Measurements from ENCODE around the gene DNAL1.
"Not testable (repeated sequence)": the region's sequence is repeated elsewhere in the genome, so short reads cannot be mapped to it uniquely, and the experiment has no call there.

The DNAL1 gene

GRCh38 chr14:73636355-73636754, 8.4 kb upstream of the DNAL1 start:
- H3K4me3 ChIP-seq (ENCODE audit: low read depth in 1 of 5, low read length in 5 of 5); H3K27ac ChIP-seq (ENCODE audit: low read depth, low read length); H3K9me3 ChIP-seq (ENCODE audit: control insufficient read depth in 5 of 5, low read length in 5 of 5); H3K36me3 ChIP-seq (ENCODE audit: control insufficient read depth in 5 of 5, insufficient read depth in 5 of 5, low read length in 5 of 5); H3K27me3 ChIP-seq (ENCODE audit: control insufficient read depth in 5 of 5, insufficient read depth in 4 of 5, low read length in 5 of 5); H3K9ac ChIP-seq (ENCODE audit: low read length in 5 of 5): not testable (repeated sequence)
- H3K4me1 ChIP-seq (ENCODE audit: control insufficient read depth in 5 of 5, insufficient read depth in 5 of 5, low read length in 5 of 5), result peaks cover 0 to 21% (median 11%) of the 10 kb centered on the region in 5 donors

DNA sequence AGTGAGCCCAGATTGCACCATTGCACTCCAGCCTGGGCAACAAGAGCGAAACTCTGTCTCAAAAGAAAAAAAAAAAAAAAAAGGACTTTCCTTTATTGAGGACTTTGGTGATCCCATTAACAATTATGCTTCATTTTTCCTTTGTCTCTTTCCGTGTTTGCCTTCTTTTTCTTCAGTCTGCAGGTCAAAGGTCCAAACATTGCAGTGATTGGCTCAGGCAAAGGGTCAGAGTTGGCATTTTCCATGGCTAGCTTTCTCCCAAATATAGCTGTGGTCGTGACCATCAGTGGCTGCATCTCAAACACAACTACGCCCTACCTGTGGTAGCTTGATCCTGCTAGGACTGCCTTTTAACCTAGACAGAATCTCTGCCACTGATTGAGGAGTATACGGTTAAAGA, 7.0 kb upstream of the DNAL1 start:
- H3K9ac ChIP-seq (ENCODE audit: low read length in 5 of 5), result no peak overlapping the region
- H3K4me3 ChIP-seq (ENCODE audit: low read depth in 1 of 5, low read length in 5 of 5), result no peak overlapping the region
- H3K27me3 ChIP-seq (ENCODE audit: control insufficient read depth in 5 of 5, insufficient read depth in 4 of 5, low read length in 5 of 5), result no peaks in the 10 kb centered on the region
- no peak overlapping the region for H3K27ac ChIP-seq (ENCODE audit: low read depth, low read length)
- H3K9me3 ChIP-seq (ENCODE audit: control insufficient read depth in 5 of 5, low read length in 5 of 5), result no peaks in the 10 kb centered on the region
- peaks cover 0 to 19% (median 11%) of the 10 kb centered on the region in 5 donors for H3K4me1 ChIP-seq (ENCODE audit: control insufficient read depth in 5 of 5, insufficient read depth in 5 of 5, low read length in 5 of 5)
- no peaks in the 10 kb centered on the region for H3K36me3 ChIP-seq (ENCODE audit: control insufficient read depth in 5 of 5, insufficient read depth in 5 of 5, low read length in 5 of 5)

- Histone ChIP-seq H3K27me3 (ENCODE audit: control insufficient read depth in 5 of 5, insufficient read depth in 4 of 5, low read length in 5 of 5) (no peaks in the 10 kb centered on the region), H3K36me3 (ENCODE audit: control insufficient read depth in 5 of 5, insufficient read depth in 5 of 5, low read length in 5 of 5) (no peaks in the 10 kb centered on the region), H3K9ac (ENCODE audit: low read length in 5 of 5) (no peak overlapping the region), H3K4me3 (ENCODE audit: low read depth in 1 of 5, low read length in 5 of 5) (no peak overlapping the region), H3K9me3 (ENCODE audit: control insufficient read depth in 5 of 5, low read length in 5 of 5) (no peaks in the 10 kb centered on the region), H3K27ac (ENCODE audit: low read depth, low read length) (no peak overlapping the region), H3K4me1 (ENCODE audit: control insufficient read depth in 5 of 5, insufficient read depth in 5 of 5, low read length in 5 of 5) (peaks cover 4 to 17% (median 15%) of the 10 kb centered on the region in 5 donors)
These were observed 3.9 kb upstream of the DNAL1 start for GRCh38 chr14:73640796-73641365.

- Histone ChIP-seq H3K9ac (ENCODE audit: low read length in 5 of 5) (peak overlapping the region; percentile 63 to 95 (median 87)), H3K36me3 (ENCODE audit: control insufficient read depth in 5 of 5, insufficient read depth in 5 of 5, low read length in 5 of 5) (no peaks in the 10 kb centered on the region), H3K4me1 (ENCODE audit: control insufficient read depth in 5 of 5, insufficient read depth in 5 of 5, low read length in 5 of 5) (peaks cover 4 to 20% (median 15%) of the 10 kb centered on the region in 5 donors), H3K27ac (ENCODE audit: low read depth, low read length) (peak overlapping the region; percentile 87), H3K9me3 (ENCODE audit: control insufficient read depth in 5 of 5, low read length in 5 of 5) (no peaks in the 10 kb centered on the region), H3K27me3 (ENCODE audit: control insufficient read depth in 5 of 5, insufficient read depth in 4 of 5, low read length in 5 of 5) (no peaks in the 10 kb centered on the region), H3K4me3 (ENCODE audit: low read depth in 1 of 5, low read length in 5 of 5) (peak overlapping the region; percentile 78 to 95 (median 94))
These were observed 443 bp downstream of the DNAL1 start for GRCh38 chr14:73645248-73645610.

GRCh38 chr14:73651005-73651404, 6.2 kb downstream of the DNAL1 start:
- Histone ChIP-seq H3K27me3 (ENCODE audit: control insufficient read depth in 5 of 5, insufficient read depth in 4 of 5, low read length in 5 of 5) (no peaks in the 10 kb centered on the region), H3K4me3 (ENCODE audit: low read depth in 1 of 5, low read length in 5 of 5) (no peak overlapping the region), H3K27ac (ENCODE audit: low read depth, low read length) (no peak overlapping the region), H3K9ac (ENCODE audit: low read length in 5 of 5) (no peak overlapping the region), H3K9me3 (ENCODE audit: control insufficient read depth in 5 of 5, low read length in 5 of 5) (no peaks in the 10 kb centered on the region), H3K4me1 (ENCODE audit: control insufficient read depth in 5 of 5, insufficient read depth in 5 of 5, low read length in 5 of 5) (peaks cover 0 to 2% (median 0%) of the 10 kb centered on the region in 5 donors), H3K36me3 (ENCODE audit: control insufficient read depth in 5 of 5, insufficient read depth in 5 of 5, low read length in 5 of 5) (peaks cover 0 to 8% (median 0%) of the 10 kb centered on the region in 5 donors)

DNA sequence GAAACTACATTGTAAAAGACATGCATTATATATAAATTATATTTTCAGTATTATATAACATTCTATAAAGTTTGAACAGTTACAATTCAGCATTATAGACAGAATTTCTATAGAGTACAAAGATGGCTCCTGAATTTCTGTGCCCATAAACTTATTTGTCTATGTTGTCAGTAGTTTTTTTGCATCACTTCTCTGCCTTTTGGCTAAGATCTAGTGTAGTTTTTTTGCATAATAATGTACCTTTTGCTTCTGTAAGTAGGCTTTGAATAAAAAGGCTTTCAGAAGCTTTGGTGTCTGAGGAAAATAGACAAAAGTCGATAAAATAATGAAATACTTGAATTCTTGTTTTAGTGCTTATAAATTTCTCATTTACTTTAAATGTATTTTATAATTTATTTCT, 11.1 kb downstream of the DNAL1 start:
- Histone ChIP-seq H3K4me1 (ENCODE audit: control insufficient read depth in 5 of 5, insufficient read depth in 5 of 5, low read length in 5 of 5) (no peaks in the 10 kb centered on the region), H3K27ac (ENCODE audit: low read depth, low read length) (no peak overlapping the region), H3K4me3 (ENCODE audit: low read depth in 1 of 5, low read length in 5 of 5) (no peak overlapping the region), H3K36me3 (ENCODE audit: control insufficient read depth in 5 of 5, insufficient read depth in 5 of 5, low read length in 5 of 5) (peaks cover 0 to 13% (median 6%) of the 10 kb centered on the region in 5 donors), H3K9ac (ENCODE audit: low read length in 5 of 5) (no peak overlapping the region), H3K27me3 (ENCODE audit: control insufficient read depth in 5 of 5, insufficient read depth in 4 of 5, low read length in 5 of 5) (no peaks in the 10 kb centered on the region), H3K9me3 (ENCODE audit: control insufficient read depth in 5 of 5, low read length in 5 of 5) (no peaks in the 10 kb centered on the region)

DNA sequence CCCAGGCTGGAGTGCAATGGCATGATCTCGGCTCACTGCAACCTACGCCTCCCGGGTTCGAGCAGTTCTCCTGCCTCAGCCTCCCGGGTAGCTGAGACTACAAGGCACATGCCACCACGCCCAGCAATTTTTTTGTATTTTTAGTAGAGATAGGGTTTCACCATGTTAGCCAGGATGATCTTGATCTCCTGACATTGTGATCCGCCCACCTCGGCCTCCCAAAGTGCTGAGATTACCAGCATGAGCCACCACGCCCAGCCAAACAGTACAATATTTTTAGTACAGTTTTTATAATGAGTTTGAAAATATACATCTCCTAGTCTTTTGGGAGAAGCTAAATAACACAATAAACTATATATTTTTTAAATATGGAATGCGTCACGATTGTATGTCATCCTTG, 14.4 kb downstream of the DNAL1 start:
- not testable (repeated sequence) for H3K4me3 ChIP-seq (ENCODE audit: low read depth in 1 of 5, low read length in 5 of 5); H3K9me3 ChIP-seq (ENCODE audit: control insufficient read depth in 5 of 5, low read length in 5 of 5); H3K4me1 ChIP-seq (ENCODE audit: control insufficient read depth in 5 of 5, insufficient read depth in 5 of 5, low read length in 5 of 5); H3K36me3 ChIP-seq (ENCODE audit: control insufficient read depth in 5 of 5, insufficient read depth in 5 of 5, low read length in 5 of 5); H3K27me3 ChIP-seq (ENCODE audit: control insufficient read depth in 5 of 5, insufficient read depth in 4 of 5, low read length in 5 of 5); H3K27ac ChIP-seq (ENCODE audit: low read depth, low read length); H3K9ac ChIP-seq (ENCODE audit: low read length in 5 of 5)

- peaks cover 4 to 7% (median 5%) of the 10 kb centered on the region in 5 donors for H3K36me3 ChIP-seq (ENCODE audit: control insufficient read depth in 5 of 5, insufficient read depth in 5 of 5, low read length in 5 of 5)
- no peaks in the 10 kb centered on the region for H3K27me3 ChIP-seq (ENCODE audit: control insufficient read depth in 5 of 5, insufficient read depth in 4 of 5, low read length in 5 of 5)
- peaks cover 0 to 7% (median 0%) of the 10 kb centered on the region in 5 donors for H3K9me3 ChIP-seq (ENCODE audit: control insufficient read depth in 5 of 5, low read length in 5 of 5)
- no peaks in the 10 kb centered on the region for H3K4me1 ChIP-seq (ENCODE audit: control insufficient read depth in 5 of 5, insufficient read depth in 5 of 5, low read length in 5 of 5)
- H3K4me3 ChIP-seq (ENCODE audit: low read depth in 1 of 5, low read length in 5 of 5), result no peak overlapping the region
- H3K9ac ChIP-seq (ENCODE audit: low read length in 5 of 5), result no peak overlapping the region
- no peak overlapping the region for H3K27ac ChIP-seq (ENCODE audit: low read depth, low read length)
These were observed 15.7 kb downstream of the DNAL1 start for GRCh38 chr14:73660511-73660910.

DNA sequence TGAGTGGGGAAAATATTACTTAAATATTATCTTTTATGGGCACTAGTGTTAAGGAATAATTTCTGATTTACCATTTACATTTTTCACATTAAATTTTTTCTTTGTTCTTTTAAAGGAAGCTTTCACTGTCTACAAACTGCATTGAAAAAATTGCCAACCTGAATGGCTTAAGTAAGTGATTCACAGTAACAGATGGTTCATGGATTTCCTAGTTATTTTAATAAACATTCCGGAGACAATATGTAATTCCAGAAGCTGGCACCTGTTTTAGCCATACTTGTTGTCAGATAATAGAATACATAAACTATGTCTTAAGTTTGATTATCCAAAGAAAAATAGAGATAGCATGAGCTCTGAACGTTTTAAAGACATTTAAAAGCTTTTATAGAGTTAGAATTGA, 17.1 kb downstream of the DNAL1 start:
- H3K4me3 ChIP-seq (ENCODE audit: low read depth in 1 of 5, low read length in 5 of 5), result no peak overlapping the region
- peaks cover 4 to 7% (median 5%) of the 10 kb centered on the region in 5 donors for H3K36me3 ChIP-seq (ENCODE audit: control insufficient read depth in 5 of 5, insufficient read depth in 5 of 5, low read length in 5 of 5)
- no peak overlapping the region for H3K27ac ChIP-seq (ENCODE audit: low read depth, low read length)
- H3K27me3 ChIP-seq (ENCODE audit: control insufficient read depth in 5 of 5, insufficient read depth in 4 of 5, low read length in 5 of 5), result no peaks in the 10 kb centered on the region
- H3K9me3 ChIP-seq (ENCODE audit: control insufficient read depth in 5 of 5, low read length in 5 of 5), result peaks cover 0 to 7% (median 0%) of the 10 kb centered on the region in 5 donors
- no peaks in the 10 kb centered on the region for H3K4me1 ChIP-seq (ENCODE audit: control insufficient read depth in 5 of 5, insufficient read depth in 5 of 5, low read length in 5 of 5)
- H3K9ac ChIP-seq (ENCODE audit: low read length in 5 of 5), result no peak overlapping the region

GRCh38 chr14:73662487-73662943, 17.7 kb downstream of the DNAL1 start:
- Histone ChIP-seq H3K4me1 (ENCODE audit: control insufficient read depth in 5 of 5, insufficient read depth in 5 of 5, low read length in 5 of 5) (no peaks in the 10 kb centered on the region), H3K9me3 (ENCODE audit: control insufficient read depth in 5 of 5, low read length in 5 of 5) (peaks cover 0 to 7% (median 0%) of the 10 kb centered on the region in 5 donors), H3K36me3 (ENCODE audit: control insufficient read depth in 5 of 5, insufficient read depth in 5 of 5, low read length in 5 of 5) (peaks cover 4 to 7% (median 5%) of the 10 kb centered on the region in 5 donors), H3K27me3 (ENCODE audit: control insufficient read depth in 5 of 5, insufficient read depth in 4 of 5, low read length in 5 of 5) (no peaks in the 10 kb centered on the region), H3K9ac (ENCODE audit: low read length in 5 of 5) (no peak overlapping the region), H3K4me3 (ENCODE audit: low read depth in 1 of 5, low read length in 5 of 5) (no peak overlapping the region), H3K27ac (ENCODE audit: low read depth, low read length) (no peak overlapping the region)
